ENCODE measurements around the gene CYB561A3.

The CYB561A3 gene

GRCh38 chr11:61339490-61339878 is 22.2 kb downstream of the CYB561A3 start:
- DNase-seq (ENCODE audit: low read depth) = no peak

GRCh38 chr11:61338783-61339489 is 22.7 kb downstream of the CYB561A3 start:
- DNase-seq (ENCODE audit: low read depth) = no peak
- TF ChIP-seq CTCF (conservative IDR thresholded peaks at IDR 0.05; ENCODE audit: low read depth, low read length) = no peak
- no peak overlapping the region for H3K4me3 ChIP-seq (ENCODE audit: low read depth, low read length)

More at GRCh38 chr11:61339490-61339878, 22.2 kb downstream of the CYB561A3 start:
- TF ChIP-seq CTCF (conservative IDR thresholded peaks at IDR 0.05; ENCODE audit: low read depth, low read length) = no peak
- no peak overlapping the region for H3K4me3 ChIP-seq (ENCODE audit: low read depth, low read length)

- TF ChIP-seq CTCF (conservative IDR thresholded peaks at IDR 0.05; ENCODE audit: low read depth, low read length) = no peak
- DNase-seq (ENCODE audit: low read depth) = no peak
- no peak overlapping the region for H3K4me3 ChIP-seq (ENCODE audit: low read depth, low read length)
Measured at GRCh38 chr11:61337706-61338470, 23.8 kb downstream of the CYB561A3 start.

- peak; percentile 99 for TF ChIP-seq CTCF (conservative IDR thresholded peaks at IDR 0.05; ENCODE audit: low read depth, low read length)
- DNase-seq (ENCODE audit: low read depth) = peak; percentile 87
- no peak overlapping the region for H3K4me3 ChIP-seq (ENCODE audit: low read depth, low read length)
Measured at GRCh38 chr11:61336171-61336935, 25.3 kb downstream of the CYB561A3 start.

GRCh38 chr11:61335355-61335710 is 26.3 kb downstream of the CYB561A3 start:
- no peak for TF ChIP-seq CTCF (conservative IDR thresholded peaks at IDR 0.05; ENCODE audit: low read depth, low read length)
- H3K4me3 ChIP-seq (ENCODE audit: low read depth, low read length) = no peak overlapping the region
- DNase-seq (ENCODE audit: low read depth) = no peak

GRCh38 chr11:61334434-61335354 is 27.0 kb downstream of the CYB561A3 start:
- peak; percentile 63 for DNase-seq (ENCODE audit: low read depth)

More at GRCh38 chr11:61334434-61335354, 27.0 kb downstream of the CYB561A3 start:
- no peak for TF ChIP-seq CTCF (conservative IDR thresholded peaks at IDR 0.05; ENCODE audit: low read depth, low read length)
- no peak overlapping the region for H3K4me3 ChIP-seq (ENCODE audit: low read depth, low read length)

Data from choroid plexus epithelial cell (primary cell).